Parathyroid adenoma (tissue), 2 donors: ENCODE data around the gene ZNF732.

Experiments
- H2AFZ ChIP-seq: fragments of 300-600 bp; sonication (generic); one replicate; pipeline ENCODE4 v1.7.0; 2017; ENCODE audit warnings: antibody characterized with exemption, mild to moderate bottlenecking
- H3K27ac ChIP-seq: fragments of 300-600 bp; sonication (generic); one replicate; pipeline ENCODE4 v1.7.0; 2017
- H3K27me3 ChIP-seq: fragments of 300-600 bp; sonication (generic); one replicate; pipeline ENCODE4 v1.7.0; 2017; ENCODE audit warnings: low read length; ENCODE audit not compliant: control insufficient read depth, insufficient read depth
- H3K36me3 ChIP-seq: fragments of 300-600 bp; sonication (generic); one replicate; pipeline ENCODE4 v1.7.0; 2017; ENCODE audit warnings: low read length; ENCODE audit not compliant: control insufficient read depth, insufficient read depth
- H3K4me1 ChIP-seq: fragments of 300-600 bp; sonication (generic); one replicate; pipeline ENCODE4 v1.7.0; 2017; ENCODE audit warnings: control low read depth
- H3K4me2 ChIP-seq: fragments of 300-600 bp; sonication (generic); one replicate; pipeline ENCODE4 v1.7.0; 2017; ENCODE audit warnings: low read length
- H3K4me3 ChIP-seq: fragments of 300-600 bp; sonication (generic); one replicate; pipeline ENCODE4 v1.7.0; 2017; ENCODE audit warnings: low read depth, low read length
- H3K79me2 ChIP-seq: fragments of 300-600 bp; sonication (generic); one replicate; pipeline ENCODE4 v1.7.0; 2017; ENCODE audit warnings: control low read depth
- H3K9ac ChIP-seq: fragments of 300-600 bp; sonication (generic); one replicate; pipeline ENCODE4 v1.7.0; 2017; ENCODE audit warnings: mild to moderate bottlenecking
- H3K9me3 ChIP-seq: fragments of 300-600 bp; sonication (generic); one replicate; pipeline ENCODE4 v1.7.0; 2017; ENCODE audit warnings: low read length; ENCODE audit not compliant: control insufficient read depth
- TF ChIP-seq, protein P1 (sequence below): fragments of 300-600 bp; sonication (generic); IDR thresholded peaks from one replicate; pipeline ENCODE4 v1.7.0; 2017; ENCODE audit warnings: antibody characterized with exemption, mild to moderate bottlenecking
- donor health status: primary hyperparathyroidism.

Gene ZNF732

DNA sequence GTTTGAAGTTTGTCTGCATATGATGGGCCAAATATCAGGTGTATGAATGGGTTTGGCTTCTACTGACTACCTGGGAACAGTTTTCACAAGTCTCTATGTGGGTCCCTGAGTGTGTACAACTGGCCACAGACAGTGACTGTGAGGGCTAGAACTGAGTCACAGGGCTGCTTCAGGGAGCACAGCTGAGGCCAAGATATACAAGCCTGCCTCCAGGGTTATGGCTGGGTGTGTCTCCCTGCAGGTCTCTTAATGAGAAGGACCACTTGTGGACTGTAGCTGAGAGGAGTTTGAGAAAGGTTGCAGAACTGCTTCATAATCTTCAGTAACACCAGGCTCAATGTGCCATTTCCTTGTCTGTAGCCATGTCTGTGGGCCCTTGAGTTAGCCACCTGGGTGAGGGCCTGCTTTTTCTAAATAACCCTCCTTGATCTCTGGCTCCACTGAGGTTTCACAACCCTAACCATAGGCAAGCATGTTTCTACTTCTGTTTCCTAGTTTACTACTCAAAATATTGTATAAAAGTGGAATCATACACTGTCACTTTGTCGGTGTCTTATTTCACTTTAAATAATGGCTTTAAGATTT, 81.3 kb downstream of the ZNF732 start:
- H3K27ac ChIP-seq = no peak overlapping the region
- TF ChIP-seq, protein P1, sequence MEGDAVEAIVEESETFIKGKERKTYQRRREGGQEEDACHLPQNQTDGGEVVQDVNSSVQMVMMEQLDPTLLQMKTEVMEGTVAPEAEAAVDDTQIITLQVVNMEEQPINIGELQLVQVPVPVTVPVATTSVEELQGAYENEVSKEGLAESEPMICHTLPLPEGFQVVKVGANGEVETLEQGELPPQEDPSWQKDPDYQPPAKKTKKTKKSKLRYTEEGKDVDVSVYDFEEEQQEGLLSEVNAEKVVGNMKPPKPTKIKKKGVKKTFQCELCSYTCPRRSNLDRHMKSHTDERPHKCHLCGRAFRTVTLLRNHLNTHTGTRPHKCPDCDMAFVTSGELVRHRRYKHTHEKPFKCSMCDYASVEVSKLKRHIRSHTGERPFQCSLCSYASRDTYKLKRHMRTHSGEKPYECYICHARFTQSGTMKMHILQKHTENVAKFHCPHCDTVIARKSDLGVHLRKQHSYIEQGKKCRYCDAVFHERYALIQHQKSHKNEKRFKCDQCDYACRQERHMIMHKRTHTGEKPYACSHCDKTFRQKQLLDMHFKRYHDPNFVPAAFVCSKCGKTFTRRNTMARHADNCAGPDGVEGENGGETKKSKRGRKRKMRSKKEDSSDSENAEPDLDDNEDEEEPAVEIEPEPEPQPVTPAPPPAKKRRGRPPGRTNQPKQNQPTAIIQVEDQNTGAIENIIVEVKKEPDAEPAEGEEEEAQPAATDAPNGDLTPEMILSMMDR = no peak
- H3K9ac ChIP-seq = no peak overlapping the region
- H3K4me3 ChIP-seq = no peak overlapping the region
- no peaks in the 10 kb centered on the region for H3K79me2 ChIP-seq
- no peak overlapping the region for H3K4me2 ChIP-seq
- no peaks in the 10 kb centered on the region for H3K27me3 ChIP-seq
- H3K4me1 ChIP-seq = no peaks in the 10 kb centered on the region
- H3K9me3 ChIP-seq = no peaks in the 10 kb centered on the region
- H2AFZ ChIP-seq = no peak overlapping the region
- H3K36me3 ChIP-seq = no peaks in the 10 kb centered on the region
